SK-N-SH (cell line): ENCODE data around the gene GLIS2. TPM values are rescaled to one million over a fixed set of nuclear protein-coding genes. Genes with fewer than 3 reads are reported as not detected.

Experiments used
- CTCF ChIA-PET: fragments of 300-600, 350-600 bp; formaldehyde crosslinking; extraction: SDS; loops from one replicate; lab custom pipeline; 2021; lab: Yijun Ruan, JAX
- POLR2A ChIA-PET: fragments of 350-600 bp; sonication (Branson Sonifier 250); formaldehyde crosslinking; extraction: SDS; loops from one replicate; lab custom pipeline; 2020; ENCODE audit warnings: antibody characterized with exemption, inconsistent platforms; lab: Yijun Ruan, JAX
- DNase-seq: peaks from one replicate; pipeline ENCODE4 v3.0.0; 2012
- H2AFZ ChIP-seq: fragments of 200-600 bp; sonication (generic); 2 replicates; pipeline ENCODE4 v1.8.1; 2016; ENCODE audit warnings: antibody characterized with exemption, mild to moderate bottlenecking, low read depth
- H3F3A ChIP-seq: fragments of 200-600 bp; sonication (generic); replicated peaks from 2 replicates; pipeline ENCODE3; 2016; ENCODE audit warnings: antibody characterized with exemption, mild to moderate bottlenecking; ENCODE audit not compliant: insufficient read depth
- H3K27ac ChIP-seq, 2 experiments: fragments of 200-500 bp in 1 of 2; fragments of 200-600 bp in 1 of 2; sonication (Bioruptor generic) in 1 of 2; sonication (generic), shearing (Covaris generic) in 1 of 2; 2 replicates each; pipeline versions ENCODE4 v1.5.1 to v1.6.1; 2014 to 2016; ENCODE audit warnings: low read depth in 2 of 2, inconsistent platforms in 1 of 2, low read length in 1 of 2, mild to moderate bottlenecking in 1 of 2, mixed read lengths in 1 of 2
- H3K27me3 ChIP-seq: fragments of 200-600 bp; sonication (generic), shearing (Covaris generic); 2 replicates; pipeline ENCODE4 v1.6.1; 2016; ENCODE audit warnings: mixed run types; ENCODE audit not compliant: insufficient read depth
- H3K36me3 ChIP-seq, 2 experiments: fragments of 200-500 bp in 1 of 2; fragments of 200-600 bp in 1 of 2; sonication (Bioruptor generic) in 1 of 2; sonication (generic) in 1 of 2; replicated peaks in 1 of 2; 2 replicates each; pipeline versions ENCODE3 to v1.5.1; 2014 to 2016; ENCODE audit warnings: low read length in 1 of 2, mild to moderate bottlenecking in 1 of 2; ENCODE audit not compliant: insufficient read depth in 2 of 2, control insufficient read depth in 1 of 2
- H3K4me1 ChIP-seq, 2 experiments: fragments of 200-500 bp in 1 of 2; fragments of 200-600 bp in 1 of 2; sonication (Bioruptor generic) in 1 of 2; sonication (generic), shearing (Covaris generic) in 1 of 2; 2 replicates each; pipeline versions ENCODE4 v1.5.1 to v1.6.1; 2014 to 2016; ENCODE audit warnings: low read depth in 1 of 2, low read length in 1 of 2, mixed run types in 1 of 2; ENCODE audit not compliant: insufficient read depth in 2 of 2, control insufficient read depth in 1 of 2
- H3K4me2 ChIP-seq: fragments of 200-600 bp; sonication (generic), shearing (Covaris generic); 2 replicates; pipeline ENCODE4 v1.6.1; 2017; ENCODE audit warnings: mixed run types
- H3K4me3 ChIP-seq, 2 experiments: fragments of 200-500 bp in 1 of 2; fragments of 200-600 bp in 1 of 2; sonication (Bioruptor generic) in 1 of 2; sonication (generic), shearing (Covaris generic) in 1 of 2; 2 replicates each; pipeline versions ENCODE4 v1.5.1 to v1.8.1; 2014 to 2016; ENCODE audit warnings: low read depth in 2 of 2, inconsistent platforms in 1 of 2, low read length in 1 of 2, mild to moderate bottlenecking in 1 of 2, mixed read lengths in 1 of 2, moderate library complexity in 1 of 2
- H3K79me2 ChIP-seq: fragments of 200-600 bp; sonication (generic); 2 replicates; pipeline ENCODE4 v1.8.1; 2017; ENCODE audit warnings: mild to moderate bottlenecking; ENCODE audit not compliant: insufficient read depth
- H3K9ac ChIP-seq: fragments of 200-600 bp; sonication (generic); 2 replicates; pipeline ENCODE4 v1.6.1; 2017; ENCODE audit warnings: mixed run types
- H3K9me2 ChIP-seq: fragments of 200-600 bp; sonication (generic); 2 replicates; pipeline ENCODE4 v1.6.1; 2017; ENCODE audit warnings: mixed run types
- H3K9me3 ChIP-seq: fragments of 200-600 bp; sonication (generic); 2 replicates; pipeline ENCODE4 v1.6.1; 2017; ENCODE audit warnings: mixed run types, mild to moderate bottlenecking, moderate library complexity
- H4K20me1 ChIP-seq: fragments of 200-600 bp; sonication (generic); 2 replicates; pipeline ENCODE4 v1.6.1; 2017; ENCODE audit warnings: mild to moderate bottlenecking, mixed run types; ENCODE audit not compliant: insufficient read depth
- CHD2 ChIP-seq: fragments of 150-350 bp; IDR thresholded peaks from 2 replicates; pipeline ENCODE4 v1.6.1; 2018; ENCODE audit warnings: low read length; ENCODE audit not compliant: partially characterized antibody
- EP300 ChIP-seq, 2 experiments: IDR thresholded peaks; 2 replicates each; pipeline versions ENCODE4 v1.4.0 to v1.6.1; 2012; ENCODE audit warnings: borderline replicate concordance in 1 of 2, low read depth in 1 of 2, low read length in 1 of 2
- FOXJ3 ChIP-seq: sonication (generic); formaldehyde crosslinking; IDR thresholded peaks from 2 replicates; pipeline ENCODE4 v1.5.1; 2020; ENCODE audit warnings: mild to moderate bottlenecking, missing genetic modification reagents
- FOXM1 ChIP-seq: IDR thresholded peaks from 2 replicates; pipeline ENCODE4 v1.4.0; 2012; ENCODE audit warnings: low read depth, mild to moderate bottlenecking
- GABPA ChIP-seq: IDR thresholded peaks from 2 replicates; pipeline ENCODE4 v1.4.0; 2012; ENCODE audit warnings: low read depth, mild to moderate bottlenecking
- IRF3 ChIP-seq: fragments of 150-350 bp; IDR thresholded peaks from 2 replicates; pipeline ENCODE4 v1.6.1; 2016; ENCODE audit warnings: mild to moderate bottlenecking, low read depth, low read length
- JUND ChIP-seq: IDR thresholded peaks from 2 replicates; pipeline ENCODE4 v1.4.0; 2012
- MEF2A ChIP-seq: IDR thresholded peaks from 2 replicates; pipeline ENCODE4 v1.4.0; 2012; ENCODE audit warnings: low read depth, borderline replicate concordance
- NFIC ChIP-seq: IDR thresholded peaks from 2 replicates; pipeline ENCODE4 v1.4.0; 2012; ENCODE audit warnings: borderline replicate concordance
- PBX3 ChIP-seq: IDR thresholded peaks from 2 replicates; pipeline ENCODE4; 2012
- RCOR1 ChIP-seq: fragments of 150-350 bp; IDR thresholded peaks from 2 replicates; pipeline ENCODE4 v1.6.1; 2017; ENCODE audit warnings: antibody characterized with exemption, low read length
- REST ChIP-seq: IDR thresholded peaks from 2 replicates; pipeline ENCODE4 v1.6.1; 2012; ENCODE audit warnings: mild to moderate bottlenecking, low read depth, low read length, moderate library complexity
- USF2 ChIP-seq: fragments of 150-350 bp; IDR thresholded peaks from 2 replicates; pipeline ENCODE4 v1.6.1; 2017; ENCODE audit warnings: antibody characterized with exemption, low read length, low read depth, borderline replicate concordance
- YY1 ChIP-seq: IDR thresholded peaks from 2 replicates; pipeline ENCODE4 v1.4.0; 2012; ENCODE audit warnings: low read depth, mild to moderate bottlenecking
- WGBS: methylation state at CpG from one replicate; pipeline ENCODE4 v1.1.6; 2017; ENCODE audit warnings: low lambda C conversion rate; 5-methylcytosine and 5-hydroxymethylcytosine counted together
- polyA plus RNA-seq, 3 experiments: library from polyadenylated mRNA; depleted of rRNA; stranded (reverse); fragments of >200 nt; gene quantifications; 2 replicates each; pipeline ENCODE4 v1.2.3, GENCODE V29; 2012

GLIS2 gene
- polyA plus RNA-seq, 1 of the 3 experiments (the other 2 are of a cell fraction): 6.5 TPM

- no peak for DNase-seq
- peaks cover 81% of the 10 kb centered on the region for H3K79me2 ChIP-seq
- H3K9me3 ChIP-seq: no peaks in the 10 kb centered on the region
- peaks cover 75% of the 10 kb centered on the region for H4K20me1 ChIP-seq
- no peak overlapping the region for H3K27ac ChIP-seq
- H3K36me3 ChIP-seq: no peaks in the 10 kb centered on the region
- no peaks in the 10 kb centered on the region for H3K27me3 ChIP-seq
- peaks cover 5% of the 10 kb centered on the region for H3F3A ChIP-seq
- 94% methylated on average over 2 of the region's 5 CpGs for WGBS
- H2AFZ ChIP-seq: no peak overlapping the region
- ChIA-PET CTCF (interaction anchor here (0.9 to 3.5 kb wide), 5 partner anchors 9 to 57 kb away, joined by 4 to 22 read pairs (median 10); partner anchors contain the start of gene TFAP4), POLR2A (no interaction called here)
- TF ChIP-seq YY1 (no peak), PBX3 (no peak), MEF2A (no peak), RCOR1 (no peak), FOXM1 (no peak), NFIC (no peak), JUND (no peak), USF2 (no peak), GABPA (no peak)
- no peak overlapping the region for H3K4me2 ChIP-seq
- no peak overlapping the region for H3K9ac ChIP-seq
- H3K4me1 ChIP-seq: peaks cover 13 to 55% of the 10 kb centered on the region in 2 experiments; a peak in 1 of 4 replicates
- no peaks in the 10 kb centered on the region for H3K9me2 ChIP-seq
- H3K4me3 ChIP-seq: no peak overlapping the region
Observed at GRCh38 chr16:4318967-4319366, 3.1 kb downstream of the GLIS2 start.

DNA sequence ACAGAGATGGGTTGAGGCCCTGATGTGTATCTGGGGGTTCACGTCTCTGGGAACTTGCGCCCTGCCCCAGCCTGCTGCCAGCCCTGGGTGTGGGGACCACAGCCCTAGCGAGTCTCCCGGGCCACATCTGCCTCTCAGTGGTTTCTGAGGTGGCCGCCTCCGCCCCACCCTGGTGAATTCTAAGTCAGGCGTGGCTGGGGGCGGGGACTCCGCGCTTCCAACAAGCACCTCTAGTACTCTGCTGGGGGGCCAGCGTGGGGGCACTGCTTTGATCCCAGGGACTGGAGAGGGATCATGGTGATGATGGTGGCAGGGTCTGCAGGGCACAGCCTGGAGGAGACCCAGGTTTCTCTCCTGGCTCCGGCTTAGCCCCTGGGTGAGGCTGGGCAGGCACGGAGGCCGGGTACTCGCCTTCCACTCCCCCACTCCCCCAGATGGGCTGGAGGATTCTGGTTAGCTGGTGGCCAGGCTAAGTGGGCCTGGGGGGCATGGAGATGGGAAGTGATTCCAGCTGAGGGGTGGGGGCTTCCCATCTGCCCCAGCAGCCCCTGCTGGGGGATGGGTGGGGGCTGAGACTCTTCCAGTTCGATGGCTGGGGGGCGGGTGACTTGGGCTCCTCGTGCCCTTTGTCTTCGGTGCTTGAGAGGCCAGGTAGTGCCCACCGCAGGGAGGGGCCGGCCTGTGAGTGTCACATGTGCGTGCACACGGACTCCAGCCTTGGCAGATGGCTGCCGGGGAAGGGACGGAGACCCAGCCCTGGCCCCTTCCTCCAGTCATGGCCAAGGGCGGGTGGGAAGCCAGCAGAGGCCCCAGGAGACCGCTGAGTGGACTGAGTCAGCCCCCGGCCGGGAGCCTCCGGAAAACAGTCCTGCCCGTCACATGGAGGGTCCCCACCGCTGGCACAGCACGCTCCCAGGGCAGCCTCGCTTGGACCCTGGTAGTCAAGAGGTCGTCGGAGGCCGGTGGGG is 3.9 kb downstream of the GLIS2 start:
- H2AFZ ChIP-seq: no peak overlapping the region
- H3K9ac ChIP-seq: no peak overlapping the region
- TF ChIP-seq NFIC: no peak
- no peak for TF ChIP-seq PBX3
- TF ChIP-seq IRF3: no peak
- no peak for TF ChIP-seq EP300 (IDR thresholded peaks at IDR 0.05; ENCODE audit: borderline replicate concordance in 1 of 2, low read depth in 1 of 2, low read length in 1 of 2)
- TF ChIP-seq FOXJ3 (CRISPR knock-in tag): no peak
- no peak for TF ChIP-seq REST
- no peak for TF ChIP-seq CHD2
- TF ChIP-seq, all 33 proteins: peak for 0
- ChIA-PET POLR2A (no interaction called here), CTCF (interaction anchor here (2.4 to 3.5 kb wide), 3 partner anchors 11 to 58 kb away, joined by 9 to 11 read pairs (median 10); no protein-coding TSS in a partner anchor)
- Histone ChIP-seq H3K27me3 (no peaks in the 10 kb centered on the region), H3K36me3 (no peaks in the 10 kb centered on the region), H3K79me2 (peaks cover 89% of the 10 kb centered on the region), H3K9me2 (no peaks in the 10 kb centered on the region), H3K4me2 (no peak overlapping the region), H3K27ac (no peak overlapping the region; a peak in 1 of 4 replicates), H4K20me1 (peaks cover 82% of the 10 kb centered on the region), H3K9me3 (no peaks in the 10 kb centered on the region), H3K4me1 (peaks cover 13 to 57% of the 10 kb centered on the region in 2 experiments; a peak in 1 of 4 replicates), H3F3A (peaks cover 3% of the 10 kb centered on the region), H3K4me3 (no peak overlapping the region)
- WGBS: 95% methylated on average over 10 of the region's 37 CpGs
- DNase-seq: no peak
